ENCODE results near the gene TSPAN9. TPM values are rescaled to one million over a fixed set of nuclear protein-coding genes. Genes with fewer than 3 reads are reported as not detected.

The TSPAN9 gene
- total RNA-seq, 4 donors from 2014 or later = 15.7 to 32.6 (median 26.2) TPM

DNA sequence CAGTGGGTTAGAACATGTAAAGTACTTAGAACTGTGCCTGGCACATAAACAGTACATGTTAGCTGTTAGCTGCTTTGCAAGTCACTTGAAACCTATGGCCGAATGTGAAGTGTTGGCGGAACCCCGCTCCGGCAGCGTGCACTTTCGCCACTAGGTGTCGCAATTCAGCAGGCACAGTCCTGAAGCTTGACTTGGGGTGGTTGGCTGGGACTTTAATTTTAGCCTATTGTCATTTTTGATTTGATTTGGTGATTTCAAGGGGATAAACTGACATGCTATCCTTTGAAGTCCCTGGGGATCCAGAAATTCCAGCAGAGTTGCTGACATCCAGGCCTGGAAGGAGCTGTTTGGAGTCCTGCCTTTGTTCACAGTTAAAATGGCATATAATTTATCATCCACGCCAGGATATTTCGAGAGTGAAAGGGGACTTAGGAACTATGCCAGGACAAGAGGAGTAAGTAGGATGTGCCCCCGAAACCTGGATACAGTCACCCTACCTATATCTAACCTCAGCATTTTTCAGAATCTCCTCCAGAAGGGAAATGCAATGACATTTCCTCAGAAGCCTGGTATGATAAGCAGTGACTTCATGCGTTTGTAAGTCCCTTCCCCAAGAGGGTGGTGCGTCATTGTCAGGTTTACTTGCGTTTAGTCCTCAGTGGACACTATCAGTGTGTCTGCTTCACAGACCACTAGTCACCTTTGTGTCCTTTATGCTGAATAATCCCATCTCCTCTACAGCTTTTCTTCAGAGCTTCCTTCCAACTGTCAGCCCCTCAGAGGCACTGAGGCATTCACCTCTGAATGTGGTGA lies 3.5 kb upstream of the TSPAN9 start:
- Histone ChIP-seq H3K4me3 (no peak overlapping the region), H3K27me3 (no peaks in the 10 kb centered on the region), H3K9me3 (no peaks in the 10 kb centered on the region), H3K4me1 (peaks cover 0 to 28% (median 8%) of the 10 kb centered on the region in 4 donors), H3K27ac (peak overlapping the region in 1 of 4 donors; percentile 32), H3K36me3 (no peaks in the 10 kb centered on the region)
- DNase-seq (ENCODE audit: low spot score in 2 of 2) = peak; percentile 72 to 89
- WGBS, 2 donors = 11 to 14% methylated on average over 13 of the region's 13 CpGs
- no peak for TF ChIP-seq POLR2A (IDR thresholded peaks at IDR 0.05)
- TF ChIP-seq, protein P1, sequence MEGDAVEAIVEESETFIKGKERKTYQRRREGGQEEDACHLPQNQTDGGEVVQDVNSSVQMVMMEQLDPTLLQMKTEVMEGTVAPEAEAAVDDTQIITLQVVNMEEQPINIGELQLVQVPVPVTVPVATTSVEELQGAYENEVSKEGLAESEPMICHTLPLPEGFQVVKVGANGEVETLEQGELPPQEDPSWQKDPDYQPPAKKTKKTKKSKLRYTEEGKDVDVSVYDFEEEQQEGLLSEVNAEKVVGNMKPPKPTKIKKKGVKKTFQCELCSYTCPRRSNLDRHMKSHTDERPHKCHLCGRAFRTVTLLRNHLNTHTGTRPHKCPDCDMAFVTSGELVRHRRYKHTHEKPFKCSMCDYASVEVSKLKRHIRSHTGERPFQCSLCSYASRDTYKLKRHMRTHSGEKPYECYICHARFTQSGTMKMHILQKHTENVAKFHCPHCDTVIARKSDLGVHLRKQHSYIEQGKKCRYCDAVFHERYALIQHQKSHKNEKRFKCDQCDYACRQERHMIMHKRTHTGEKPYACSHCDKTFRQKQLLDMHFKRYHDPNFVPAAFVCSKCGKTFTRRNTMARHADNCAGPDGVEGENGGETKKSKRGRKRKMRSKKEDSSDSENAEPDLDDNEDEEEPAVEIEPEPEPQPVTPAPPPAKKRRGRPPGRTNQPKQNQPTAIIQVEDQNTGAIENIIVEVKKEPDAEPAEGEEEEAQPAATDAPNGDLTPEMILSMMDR (IDR thresholded peaks at IDR 0.05) = peak; percentile 89 to 98 (median 94)

DNA sequence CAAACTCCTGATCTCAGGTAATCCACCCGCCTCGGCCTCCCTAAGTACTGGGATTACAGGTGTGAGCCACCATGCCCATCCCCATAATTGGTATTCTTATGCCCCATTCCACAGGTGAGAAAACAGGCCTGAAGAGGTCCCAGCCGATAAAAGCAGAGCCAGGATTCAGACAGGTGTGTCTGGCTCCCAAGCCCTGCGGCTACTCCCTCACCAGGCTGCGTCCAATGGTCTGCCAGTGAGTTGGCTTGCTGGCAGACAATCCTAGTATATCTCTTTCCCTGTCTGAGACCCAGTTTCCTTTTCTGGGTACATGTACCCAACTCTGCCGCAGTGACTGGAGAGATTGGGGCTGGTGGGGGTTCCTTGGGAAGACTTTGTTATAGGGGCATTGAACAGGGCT lies 1.9 kb upstream of the TSPAN9 start:
- no peaks in the 10 kb centered on the region for H3K36me3 ChIP-seq
- no peak overlapping the region for H3K27ac ChIP-seq
- WGBS, 2 donors = 84 to 85% methylated on average over 6 of the region's 6 CpGs
- no peak overlapping the region for H3K4me3 ChIP-seq
- no peaks in the 10 kb centered on the region for H3K9me3 ChIP-seq
- H3K27me3 ChIP-seq = no peaks in the 10 kb centered on the region
- H3K4me1 ChIP-seq = peaks cover 0 to 33% (median 8%) of the 10 kb centered on the region in 4 donors
- no peak for DNase-seq (ENCODE audit: low spot score in 2 of 2)
- TF ChIP-seq, protein P1 (IDR thresholded peaks at IDR 0.05) = no peak
- TF ChIP-seq EP300 (IDR thresholded peaks at IDR 0.05) = no peak
- TF ChIP-seq POLR2A (IDR thresholded peaks at IDR 0.05) = no peak

DNA sequence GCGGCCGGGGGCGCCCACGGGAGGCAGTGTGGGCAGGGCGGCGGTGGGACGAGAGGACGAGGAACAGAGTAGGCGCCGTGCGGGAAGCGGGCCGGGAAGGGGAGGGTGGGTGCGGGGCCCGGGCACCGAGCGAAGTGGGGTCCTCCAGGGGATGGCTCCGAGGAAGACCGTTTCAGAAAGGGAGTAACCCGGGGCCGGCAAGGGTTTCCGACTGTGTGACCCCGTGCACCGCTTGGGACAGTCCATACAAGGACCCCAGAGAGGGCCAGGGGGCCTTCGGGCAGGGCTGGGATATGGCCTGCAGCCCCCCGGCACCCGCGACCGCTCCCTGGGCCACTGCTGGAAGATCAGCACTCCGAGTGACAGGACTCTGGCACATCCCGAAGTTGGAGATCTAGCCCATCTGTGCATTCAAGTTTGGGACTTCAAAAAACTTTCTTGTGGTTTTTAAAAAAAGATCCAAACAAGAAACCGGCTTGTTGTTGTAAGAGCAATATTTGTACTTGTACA lies 448 bp downstream of the TSPAN9 start:
- H3K9me3 ChIP-seq = no peaks in the 10 kb centered on the region
- TF ChIP-seq POLR2A (IDR thresholded peaks at IDR 0.05) (no peak), EP300 (IDR thresholded peaks at IDR 0.05) (no peak)
- TF ChIP-seq, protein P1 (IDR thresholded peaks at IDR 0.05) = no peak
- WGBS, 2 donors = 1% methylated on average over 17 to 30 of the region's 32 CpGs
- peak overlapping the region; percentile 83 to 97 (median 90) for H3K27ac ChIP-seq
- H3K4me3 ChIP-seq = peak overlapping the region; percentile 83 to 98 (median 84)
- no peaks in the 10 kb centered on the region for H3K27me3 ChIP-seq
- no peak for DNase-seq (ENCODE audit: low spot score in 2 of 2)
- H3K36me3 ChIP-seq = no peaks in the 10 kb centered on the region
- H3K4me1 ChIP-seq = peaks cover 0 to 33% (median 8%) of the 10 kb centered on the region in 4 donors

DNA sequence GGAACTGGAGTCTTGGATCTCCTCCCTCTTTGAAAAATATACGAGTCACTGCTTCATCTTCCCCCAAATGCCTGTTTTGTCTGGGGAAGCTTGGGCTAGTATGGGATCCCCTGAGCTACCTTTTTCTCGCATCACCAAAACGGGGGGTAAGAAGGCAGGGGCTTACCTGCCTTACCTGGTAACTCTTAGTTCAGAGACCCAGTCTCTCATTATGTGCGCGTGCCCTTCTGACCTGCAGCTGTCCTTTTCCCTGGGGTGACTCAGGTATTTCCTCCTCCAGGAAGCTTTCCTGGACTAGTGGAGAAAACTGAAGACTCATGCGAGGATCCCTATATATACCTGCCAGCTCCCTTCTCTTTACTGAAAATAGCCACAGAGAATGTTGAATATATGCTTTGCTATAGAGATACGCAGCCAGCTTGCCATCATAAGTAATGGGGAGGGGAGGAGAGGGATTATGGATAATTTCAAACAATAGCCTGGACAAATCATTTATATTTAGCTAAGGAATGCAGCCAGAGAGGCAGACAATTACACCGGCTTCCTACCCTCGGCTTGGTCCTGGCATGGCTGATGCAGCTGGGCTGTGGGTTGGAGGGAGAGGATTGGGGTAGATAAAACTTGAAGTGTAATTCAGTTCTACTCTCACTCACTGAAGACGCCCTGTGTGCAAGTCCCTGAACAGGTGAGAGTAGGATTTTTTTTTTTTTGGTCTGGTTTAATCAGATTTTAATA lies 1.1 kb downstream of the TSPAN9 start:
- H3K4me3 ChIP-seq = peak overlapping the region; percentile 83 to 98 (median 84)
- no peaks in the 10 kb centered on the region for H3K27me3 ChIP-seq
- peaks cover 0 to 2% (median 0%) of the 10 kb centered on the region in 3 donors for H3K36me3 ChIP-seq
- no peak for DNase-seq (ENCODE audit: low spot score in 2 of 2)
- peaks cover 0 to 36% (median 9%) of the 10 kb centered on the region in 4 donors for H3K4me1 ChIP-seq
- H3K27ac ChIP-seq = peak overlapping the region in 3 of 4 donors; percentile 90 to 97 (median 91)
- TF ChIP-seq, protein P1 (IDR thresholded peaks at IDR 0.05) = no peak
- TF ChIP-seq POLR2A (IDR thresholded peaks at IDR 0.05) (no peak), EP300 (IDR thresholded peaks at IDR 0.05) (no peak)
- H3K9me3 ChIP-seq = no peaks in the 10 kb centered on the region
- WGBS, 2 donors = 48 to 55% methylated on average over 10 of the region's 10 CpGs

Measured in tibial nerve (tissue), 4 donors.